Effector memory CD8-positive, alpha-beta T cell (primary cell): Measurements from ENCODE around the gene PLEKHB2.
"Not testable (repeated sequence)": the region's sequence is repeated elsewhere in the genome, so short reads cannot be mapped to it uniquely, and the experiment has no call there.

Experiments used
- ATAC-seq: fragments of 150-1000 bp; cut with Tn5 transposase; replicated peaks from 2 replicates; pipeline ENCODE4 v1.10.0; 2021; ENCODE audit warnings: mild to moderate bottlenecking, moderate library complexity
- DNase-seq, 3 experiments: peaks; one replicate each; pipeline ENCODE4 v3.0.0; 2021
- H3K27ac Mint-ChIP-seq, 2 donors: one replicate each; pipeline ENCODE4 v1.8.0; 2022; ENCODE audit warnings: mild to moderate bottlenecking in 2 of 2, mixed read lengths in 2 of 2, moderate library complexity in 2 of 2
- H3K27me3 Mint-ChIP-seq, 2 donors: one replicate each; pipeline ENCODE4 v1.8.0; 2022; ENCODE audit warnings: mixed read lengths in 2 of 2
- H3K36me3 Mint-ChIP-seq: one replicate; pipeline ENCODE4 v1.8.0; 2022; ENCODE audit warnings: mild to moderate bottlenecking, moderate library complexity, mixed read lengths; ENCODE audit not compliant: insufficient read depth
- H3K4me1 Mint-ChIP-seq, 2 donors: one replicate each; pipeline ENCODE4 v1.8.0; 2022; ENCODE audit warnings: low read depth in 2 of 2, mixed read lengths in 2 of 2
- H3K4me3 Mint-ChIP-seq, 2 donors: one replicate each; pipeline ENCODE4 v1.8.0; 2022; ENCODE audit warnings: mild to moderate bottlenecking in 2 of 2, mixed read lengths in 2 of 2, moderate library complexity in 2 of 2
- H3K9me3 Mint-ChIP-seq, 2 donors: one replicate each; pipeline ENCODE4 v1.8.0; 2022; ENCODE audit warnings: mixed read lengths in 2 of 2
- total RNA-seq, 9 experiments: gene quantifications; one replicate each; lab custom pipeline; 2026; lab: John Stamatoyannopoulos, UW

The PLEKHB2 gene
- total RNA-seq, result 93.2 to 203 (median 173) reads per million in 9 experiments

DNA sequence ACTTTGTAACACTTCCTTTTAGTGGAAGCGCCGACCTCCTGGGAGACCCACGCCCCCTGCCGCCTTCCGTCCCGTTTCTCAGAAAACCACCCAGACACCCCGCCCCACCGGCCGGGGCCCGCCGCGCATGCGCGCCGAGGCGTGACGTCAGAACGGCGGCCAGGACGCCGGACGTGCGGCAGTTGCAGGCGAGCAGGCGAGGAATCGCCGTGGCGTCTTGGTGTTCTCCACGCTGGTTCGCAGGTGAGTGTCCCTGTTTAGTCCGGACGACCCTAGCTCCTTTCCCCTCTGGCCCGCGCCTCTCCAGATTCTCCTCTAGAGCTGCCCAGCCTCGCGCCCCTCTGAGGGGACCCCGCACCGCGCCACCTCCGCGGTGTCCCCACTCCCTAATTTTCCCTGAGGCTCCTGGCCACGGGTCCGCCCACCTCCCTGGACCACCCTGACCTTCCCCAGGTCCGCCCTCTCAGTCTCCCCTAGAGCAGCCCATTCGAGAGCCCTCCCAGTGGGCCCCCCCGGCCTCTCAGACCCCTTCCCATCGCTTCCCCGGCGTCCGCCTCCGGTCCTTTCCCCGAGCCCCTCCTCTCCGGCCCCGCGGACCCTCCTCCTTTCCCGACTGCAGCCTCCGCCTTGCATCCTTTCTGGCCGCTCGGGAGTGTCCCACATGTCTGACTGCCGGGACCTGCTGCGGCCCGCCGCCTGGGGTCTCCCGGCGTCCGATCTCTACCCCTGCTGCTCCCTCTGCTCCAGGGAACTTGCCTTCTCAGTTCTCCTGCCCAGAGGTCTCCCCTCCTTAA, at the start of gene PLEKHB2:
Gene PLEKHB2, plus strand, starts transcription at position 181 of the 794 bp plus-strand sequence. CDS start 15,606 bp downstream, outside the sequence.
- Mint-ChIP-seq H3K4me1 (peaks cover 35 to 42% of the 10 kb centered on the region in 2 donors), H3K36me3 (peaks cover 33% of the 10 kb centered on the region), H3K9me3 (no peaks in the 10 kb centered on the region), H3K27me3 (no peaks in the 10 kb centered on the region), H3K4me3 (peak within 1 kb of the TSS; percentile 89 to 94), H3K27ac (peak within 1 kb of the TSS; percentile 93 to 97)
- DNase-seq, result peak; percentile 92 to 96 (median 95)
- peak; percentile 75 for ATAC-seq

GRCh38 chr2:131056204-131056931, 48.8 kb upstream of the PLEKHB2 start:
- H3K27ac Mint-ChIP-seq, result peak overlapping the region in 1 of 2 donors; percentile 24
- DNase-seq (no peak), ATAC-seq (no peak)
- peaks cover 76% of the 10 kb centered on the region for H3K36me3 Mint-ChIP-seq
- H3K4me3 Mint-ChIP-seq, result no peak overlapping the region
- no peaks in the 10 kb centered on the region for H3K27me3 Mint-ChIP-seq
- peaks cover 24 to 30% of the 10 kb centered on the region in 2 donors for H3K4me1 Mint-ChIP-seq
- H3K9me3 Mint-ChIP-seq, result no peaks in the 10 kb centered on the region

DNA sequence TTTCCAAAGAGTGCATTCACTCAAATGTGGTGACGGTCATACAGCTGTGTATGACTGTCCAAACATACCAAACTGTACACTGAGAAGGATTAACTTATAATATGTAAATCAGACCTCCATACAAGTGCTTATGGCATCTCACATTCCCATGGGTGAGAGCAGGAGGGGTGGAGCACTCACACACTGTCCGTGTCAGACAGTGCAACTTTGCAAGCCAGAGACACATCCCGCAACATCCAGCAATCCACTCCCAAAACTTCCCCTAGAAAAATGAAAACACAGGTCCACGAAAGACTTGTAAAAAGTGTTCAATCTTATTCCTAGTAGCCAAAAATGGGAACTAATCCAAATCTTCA, 48.2 kb upstream of the PLEKHB2 start:
- no peaks in the 10 kb centered on the region for H3K27me3 Mint-ChIP-seq
- H3K27ac Mint-ChIP-seq, result peak overlapping the region in 1 of 2 donors; percentile 24
- H3K36me3 Mint-ChIP-seq, result peaks cover 74% of the 10 kb centered on the region
- H3K9me3 Mint-ChIP-seq, result no peaks in the 10 kb centered on the region
- H3K4me1 Mint-ChIP-seq, result peaks cover 26 to 29% of the 10 kb centered on the region in 2 donors
- H3K4me3 Mint-ChIP-seq, result no peak overlapping the region
- DNase-seq (no peak), ATAC-seq (no peak)

- Mint-ChIP-seq H3K27ac (peak overlapping the region in 1 of 2 donors; percentile 84), H3K4me3 (no peak overlapping the region), H3K36me3 (peaks cover 67% of the 10 kb centered on the region), H3K4me1 (peaks cover 26 to 33% of the 10 kb centered on the region in 2 donors), H3K9me3 (no peaks in the 10 kb centered on the region), H3K27me3 (no peaks in the 10 kb centered on the region)
- DNase-seq (no peak), ATAC-seq (no peak)
Measured at GRCh38 chr2:131058214-131058843, 46.8 kb upstream of the PLEKHB2 start.

GRCh38 chr2:131058920-131059319, 46.2 kb upstream of the PLEKHB2 start:
- Mint-ChIP-seq H3K27ac (peak overlapping the region in 1 of 2 donors; percentile 12), H3K4me3 (no peak overlapping the region), H3K27me3 (no peaks in the 10 kb centered on the region), H3K36me3 (peaks cover 61% of the 10 kb centered on the region), H3K9me3 (no peaks in the 10 kb centered on the region), H3K4me1 (peaks cover 25 to 36% of the 10 kb centered on the region in 2 donors)
- DNase-seq (no peak), ATAC-seq (no peak)

GRCh38 chr2:131063501-131064283, 41.4 kb upstream of the PLEKHB2 start:
- Mint-ChIP-seq H3K9me3 (no peaks in the 10 kb centered on the region), H3K27me3 (no peaks in the 10 kb centered on the region), H3K4me1 (peaks cover 29 to 46% of the 10 kb centered on the region in 2 donors), H3K36me3 (peaks cover 71% of the 10 kb centered on the region), H3K27ac (peak overlapping the region in 1 of 2 donors; percentile 85), H3K4me3 (no peak overlapping the region)
- no peak for ATAC-seq
- DNase-seq, result no peak

DNA sequence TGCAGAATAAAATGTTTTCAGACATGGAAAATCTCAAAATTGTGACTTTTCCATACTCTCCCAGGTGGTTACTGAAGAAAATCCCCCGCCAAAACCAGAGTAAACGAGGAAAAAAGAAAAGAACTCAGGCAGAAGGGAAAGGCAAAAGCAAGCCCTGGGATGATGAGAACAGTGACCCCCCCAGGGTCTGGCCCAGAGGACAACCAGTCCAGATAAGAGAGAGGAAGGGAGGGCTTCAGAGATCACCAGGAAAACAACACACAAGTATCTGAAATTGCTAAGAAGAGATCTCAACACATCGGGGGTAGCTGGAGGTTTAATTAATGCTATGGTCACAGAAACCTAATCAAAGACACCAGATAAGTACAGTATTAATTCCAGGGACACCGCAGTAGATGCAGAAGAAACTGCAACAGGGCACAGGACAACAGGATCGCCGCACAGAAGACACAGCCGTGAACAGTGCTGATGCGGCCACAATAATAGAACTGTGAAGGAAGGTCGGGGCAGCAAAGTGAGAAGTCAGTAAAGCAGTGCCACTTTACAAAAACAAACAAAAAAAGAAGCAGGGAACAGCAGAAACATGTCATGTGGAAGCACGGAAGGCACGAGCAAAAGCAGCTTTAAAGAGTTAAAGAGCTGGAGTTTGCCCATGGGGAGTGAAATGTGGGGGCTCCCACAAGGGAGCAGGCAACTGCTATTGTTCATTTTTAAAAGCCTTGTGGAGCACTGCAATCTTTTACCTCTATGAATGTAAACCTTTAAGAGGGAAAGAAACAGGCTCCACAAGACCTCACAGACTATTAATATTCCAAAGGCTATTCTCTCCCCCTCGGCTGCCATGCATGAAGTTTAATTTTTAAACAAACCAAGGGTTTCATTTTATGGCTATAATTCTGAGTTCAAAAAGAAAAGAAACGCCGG, 40.3 kb upstream of the PLEKHB2 start:
- peak overlapping the region in 1 of 2 donors; percentile 37 for H3K27ac Mint-ChIP-seq
- peak overlapping the region in 1 of 2 donors; percentile 9 for H3K4me3 Mint-ChIP-seq
- DNase-seq (no peak), ATAC-seq (no peak)
- no peaks in the 10 kb centered on the region for H3K9me3 Mint-ChIP-seq
- H3K27me3 Mint-ChIP-seq, result no peaks in the 10 kb centered on the region
- peaks cover 26 to 42% of the 10 kb centered on the region in 2 donors for H3K4me1 Mint-ChIP-seq
- H3K36me3 Mint-ChIP-seq, result peaks cover 70% of the 10 kb centered on the region

DNA sequence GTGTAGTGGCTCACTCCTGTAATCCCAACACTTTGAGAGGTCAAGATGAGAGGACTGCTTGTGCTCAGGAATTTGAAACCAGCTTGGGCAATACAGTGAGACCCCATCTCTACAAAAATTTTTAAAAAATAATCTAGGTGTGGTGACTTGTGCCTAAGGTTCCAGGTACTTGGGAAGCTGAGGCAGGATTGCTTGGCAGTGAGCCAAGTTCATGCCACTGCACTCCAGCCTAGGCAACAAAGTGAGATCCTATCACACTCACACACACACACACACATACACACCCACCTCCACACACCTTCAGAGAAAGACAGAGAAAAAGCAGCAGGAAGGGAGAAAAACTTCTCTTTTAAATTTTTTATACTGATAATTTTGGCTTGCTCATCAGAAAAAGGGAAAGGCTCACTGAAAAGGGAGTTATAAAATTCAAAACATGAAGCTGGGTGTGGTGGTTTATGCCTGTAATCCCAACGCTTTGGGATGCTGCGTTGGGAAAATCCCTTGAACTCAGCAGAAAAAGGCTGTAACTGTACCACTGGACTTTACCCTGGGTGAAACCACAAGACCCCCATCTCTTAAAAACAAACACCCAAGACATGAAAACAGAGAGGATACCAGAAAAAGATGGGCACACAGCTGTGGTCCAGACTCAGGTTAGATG, 37.5 kb upstream of the PLEKHB2 start:
- peaks cover 29 to 36% of the 10 kb centered on the region in 2 donors for H3K4me1 Mint-ChIP-seq
- DNase-seq (no peak), ATAC-seq (no peak)
- H3K27ac Mint-ChIP-seq, result peak overlapping the region in 1 of 2 donors; percentile 69
- H3K4me3 Mint-ChIP-seq, result no peak overlapping the region
- no peaks in the 10 kb centered on the region for H3K27me3 Mint-ChIP-seq
- no peaks in the 10 kb centered on the region for H3K9me3 Mint-ChIP-seq
- H3K36me3 Mint-ChIP-seq, result peaks cover 70% of the 10 kb centered on the region

DNA sequence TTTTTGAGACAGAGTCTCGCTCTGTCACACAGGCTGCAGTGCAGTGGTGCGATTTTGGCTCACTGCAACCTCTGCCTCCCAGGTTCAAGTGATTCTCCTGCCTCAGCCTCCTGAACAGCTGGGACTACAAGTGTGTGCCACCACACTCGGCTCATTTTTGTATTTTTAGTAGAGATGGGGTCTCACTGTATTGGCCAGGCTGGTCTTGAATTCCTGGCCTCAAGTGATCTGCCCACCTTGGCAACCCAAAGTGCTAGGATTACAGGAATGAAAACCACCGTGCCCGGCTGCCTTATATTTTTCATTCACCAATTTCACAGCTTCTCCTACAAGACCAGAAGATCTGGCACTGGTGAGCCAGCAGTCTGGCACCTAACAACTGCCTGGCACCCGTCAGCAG, 37.0 kb upstream of the PLEKHB2 start:
- peak overlapping the region in 1 of 2 donors; percentile 69 for H3K27ac Mint-ChIP-seq
- H3K4me3 Mint-ChIP-seq, DNase-seq, H3K9me3 Mint-ChIP-seq, H3K27me3 Mint-ChIP-seq, ATAC-seq: not testable (repeated sequence)
- H3K36me3 Mint-ChIP-seq, result peaks cover 76% of the 10 kb centered on the region
- H3K4me1 Mint-ChIP-seq, result peaks cover 29 to 37% of the 10 kb centered on the region in 2 donors

DNA sequence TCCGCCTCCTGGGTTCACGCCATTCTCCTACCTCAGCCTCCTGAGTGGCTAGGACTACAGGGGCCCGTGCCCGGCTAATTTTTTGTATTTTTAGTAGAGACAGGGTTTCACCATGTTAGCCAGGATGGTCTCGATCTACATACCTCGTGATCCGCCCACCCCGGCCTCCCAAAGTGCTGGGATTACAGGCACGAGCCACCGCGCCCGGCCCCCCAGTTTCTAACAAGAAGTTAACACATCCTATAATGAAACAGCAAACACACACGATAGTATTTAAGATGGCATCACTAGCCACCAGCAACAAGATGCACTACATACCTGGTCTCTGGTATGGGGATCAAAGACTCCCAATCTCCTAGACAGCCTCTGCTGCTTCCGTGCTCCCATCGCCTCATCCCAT, 29.6 kb upstream of the PLEKHB2 start:
- Mint-ChIP-seq H3K36me3 (peaks cover 88% of the 10 kb centered on the region), H3K4me1 (peaks cover 41 to 51% of the 10 kb centered on the region in 2 donors)

DNA sequence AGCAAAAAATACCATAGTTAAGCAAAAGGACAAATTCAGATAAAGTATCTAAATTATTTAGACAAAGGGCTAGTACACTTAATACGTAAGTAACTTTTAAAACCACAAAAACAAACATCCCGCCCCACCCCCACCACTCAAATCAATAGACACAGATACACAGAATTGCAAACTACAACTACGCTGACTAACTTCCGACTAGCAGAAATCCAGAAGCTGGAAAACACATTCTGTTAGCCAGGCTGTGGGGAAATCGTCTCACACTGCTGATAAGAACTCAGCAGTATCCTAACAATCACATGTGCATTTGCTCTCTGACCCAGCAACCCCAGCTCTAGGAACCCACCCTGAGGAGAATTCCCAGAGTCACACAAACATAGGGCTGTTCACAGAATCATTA, 28.4 kb upstream of the PLEKHB2 start:
- no peak for DNase-seq
- peaks cover 47 to 60% of the 10 kb centered on the region in 2 donors for H3K4me1 Mint-ChIP-seq
- no peaks in the 10 kb centered on the region for H3K27me3 Mint-ChIP-seq
- peak overlapping the region; percentile 69 to 76 for H3K27ac Mint-ChIP-seq
- no peak overlapping the region for H3K4me3 Mint-ChIP-seq
- H3K9me3 Mint-ChIP-seq, result no peaks in the 10 kb centered on the region
- no peak for ATAC-seq
- peaks cover 97% of the 10 kb centered on the region for H3K36me3 Mint-ChIP-seq

More for the DNA sequence above, 29.6 kb upstream of the PLEKHB2 start:
- H3K27me3 Mint-ChIP-seq, H3K4me3 Mint-ChIP-seq, DNase-seq, ATAC-seq, H3K9me3 Mint-ChIP-seq: not testable (repeated sequence)
- H3K27ac Mint-ChIP-seq, result peak overlapping the region; percentile 69 to 76
